ENCODE measurements around the gene CDHR3. TPM values are rescaled to one million over a fixed set of nuclear protein-coding genes. Genes with fewer than 3 reads are reported as not detected.

The CDHR3 gene
- polyA plus RNA-seq, 2 of the 4 experiments (the other 2 are of a cell fraction) = 4.0 to 4.5 TPM

DNA sequence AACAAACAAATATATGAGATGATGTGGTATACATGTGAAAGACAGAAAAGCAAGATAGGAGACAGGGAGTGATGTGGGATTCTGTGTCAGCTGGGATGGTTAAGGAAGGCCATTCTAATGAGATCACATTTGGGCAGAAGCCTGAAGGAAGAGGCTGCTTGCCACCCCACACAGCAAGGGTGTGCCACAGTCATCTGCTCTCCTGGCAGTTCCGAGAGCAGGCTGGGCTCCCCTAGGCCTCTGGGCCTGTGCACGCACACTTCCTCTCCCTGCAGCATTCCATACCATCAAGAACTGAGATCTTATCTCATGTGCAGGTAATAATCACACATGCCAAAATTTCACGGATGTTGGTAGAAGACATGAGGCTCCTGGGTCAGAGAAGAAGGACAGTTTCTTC, 105.9 kb downstream of the CDHR3 start:
- no peak overlapping the region for H3K4me3 ChIP-seq
- ChIA-PET POLR2A (no interaction called here), CTCF (no interaction called here)
- DNase-seq (ENCODE audit: low read depth in 1 of 2, low spot score in 1 of 2) (no peak), FAIRE-seq (no peak), ATAC-seq (no peak)
- no peak overlapping the region for H3K4me2 ChIP-seq
- TF ChIP-seq HEYL (CRISPR knock-in tag; IDR thresholded peaks at IDR 0.05) = no peak
- no peak for TF ChIP-seq CTCF (IDR thresholded peaks at IDR 0.05)
- 88% methylated on average over 3 of the region's 3 CpGs for WGBS (ENCODE audit: missing lambda C conversion rate)
- peaks cover 20% of the 10 kb centered on the region for H3K4me1 ChIP-seq
- no peaks in the 10 kb centered on the region for H3K9me3 ChIP-seq
- no peak overlapping the region for H3K27ac ChIP-seq

DNA sequence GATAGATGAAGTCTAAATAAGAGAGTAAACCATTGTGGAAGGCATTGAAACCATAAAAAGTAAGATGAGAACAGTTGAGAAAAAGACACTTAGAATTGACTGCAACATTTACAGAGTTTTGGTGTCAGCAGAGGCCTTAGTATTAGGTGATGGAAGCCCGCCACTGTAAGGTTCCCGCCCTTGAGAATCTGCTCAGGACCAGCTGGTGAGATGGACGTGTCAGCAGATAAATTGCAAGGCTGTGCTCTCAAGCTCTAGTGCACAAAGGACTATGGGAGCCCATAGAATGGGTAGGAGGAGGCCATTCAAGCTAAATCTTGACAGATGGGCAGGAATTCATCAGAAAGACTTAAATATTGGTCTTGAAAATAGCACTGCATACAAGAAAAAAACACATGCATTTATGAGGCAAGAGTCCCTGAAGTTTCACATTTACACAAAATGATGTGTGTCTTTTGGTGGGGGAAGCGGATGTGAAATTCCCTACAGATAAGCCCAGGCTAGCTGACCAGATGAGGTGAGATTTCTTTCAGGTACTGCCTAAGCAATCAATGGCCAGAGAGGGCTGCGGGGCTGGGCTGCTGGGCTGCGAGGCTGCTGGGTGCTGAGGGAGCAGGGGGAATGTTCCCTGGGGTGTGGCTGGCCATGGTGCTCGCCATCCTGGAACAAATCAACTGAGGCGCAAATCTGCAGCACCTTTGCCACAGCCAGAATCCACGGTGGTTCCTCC, 106.6 kb downstream of the CDHR3 start:
- ATAC-seq = no peak
- Histone ChIP-seq H3K4me2 (no peak overlapping the region), H3K9me3 (no peaks in the 10 kb centered on the region), H3K4me1 (peaks cover 16% of the 10 kb centered on the region), H3K4me3 (no peak overlapping the region), H3K27ac (no peak overlapping the region)
- WGBS (ENCODE audit: missing lambda C conversion rate) = 77% methylated on average over 9 of the region's 9 CpGs
- CTCF ChIA-PET = interaction anchor here (1.3 kb wide), 1 partner anchor 28 kb away, joined by 5 read pairs; no protein-coding TSS in a partner anchor
- no peak for DNase-seq (ENCODE audit: low read depth in 1 of 2, low spot score in 1 of 2)
- POLR2A ChIA-PET = no interaction called here
- TF ChIP-seq, protein P1, sequence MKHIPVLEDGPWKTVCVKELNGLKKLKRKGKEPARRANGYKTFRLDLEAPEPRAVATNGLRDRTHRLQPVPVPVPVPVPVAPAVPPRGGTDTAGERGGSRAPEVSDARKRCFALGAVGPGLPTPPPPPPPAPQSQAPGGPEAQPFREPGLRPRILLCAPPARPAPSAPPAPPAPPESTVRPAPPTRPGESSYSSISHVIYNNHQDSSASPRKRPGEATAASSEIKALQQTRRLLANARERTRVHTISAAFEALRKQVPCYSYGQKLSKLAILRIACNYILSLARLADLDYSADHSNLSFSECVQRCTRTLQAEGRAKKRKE (CRISPR knock-in tag; IDR thresholded peaks at IDR 0.05; ENCODE audit: low read depth) = no peak
- TF ChIP-seq, protein P2, sequence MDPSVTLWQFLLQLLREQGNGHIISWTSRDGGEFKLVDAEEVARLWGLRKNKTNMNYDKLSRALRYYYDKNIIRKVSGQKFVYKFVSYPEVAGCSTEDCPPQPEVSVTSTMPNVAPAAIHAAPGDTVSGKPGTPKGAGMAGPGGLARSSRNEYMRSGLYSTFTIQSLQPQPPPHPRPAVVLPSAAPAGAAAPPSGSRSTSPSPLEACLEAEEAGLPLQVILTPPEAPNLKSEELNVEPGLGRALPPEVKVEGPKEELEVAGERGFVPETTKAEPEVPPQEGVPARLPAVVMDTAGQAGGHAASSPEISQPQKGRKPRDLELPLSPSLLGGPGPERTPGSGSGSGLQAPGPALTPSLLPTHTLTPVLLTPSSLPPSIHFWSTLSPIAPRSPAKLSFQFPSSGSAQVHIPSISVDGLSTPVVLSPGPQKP (IDR thresholded peaks at IDR 0.05; ENCODE audit: low read depth, low read length) = no peak
- TF ChIP-seq EP300 (IDR thresholded peaks at IDR 0.05) (no peak), RARB (CRISPR knock-in tag; IDR thresholded peaks at IDR 0.05) (no peak), TP53 (CRISPR knock-in tag; IDR thresholded peaks at IDR 0.05) (no peak)
- no peak for FAIRE-seq

DNA sequence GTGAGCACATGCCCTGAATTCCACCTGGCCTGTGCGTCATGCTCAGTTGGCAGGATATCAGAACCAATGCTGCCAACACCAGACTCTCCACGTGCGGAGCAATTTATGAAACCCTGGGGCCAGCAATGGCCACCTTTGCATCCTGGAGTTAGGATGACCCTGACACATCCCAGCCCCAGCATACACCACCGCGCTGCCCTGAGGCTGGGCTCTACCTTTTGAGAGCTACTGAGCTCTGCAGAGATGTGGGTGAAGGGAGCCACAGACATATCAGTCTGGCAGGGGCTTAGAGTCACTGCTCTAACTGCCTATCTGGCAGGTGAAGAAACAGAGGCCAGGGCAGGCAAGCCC, 107.1 kb downstream of the CDHR3 start:
- no peak overlapping the region for H3K27ac ChIP-seq
- ChIA-PET CTCF (interaction anchor here (1.3 kb wide), 1 partner anchor 28 kb away, joined by 5 read pairs; no protein-coding TSS in a partner anchor), POLR2A (no interaction called here)
- WGBS (ENCODE audit: missing lambda C conversion rate) = 82% methylated on average over 5 of the region's 5 CpGs
- no peak overlapping the region for H3K4me2 ChIP-seq
- ATAC-seq (no peak), DNase-seq (ENCODE audit: low read depth in 1 of 2, low spot score in 1 of 2) (no peak), FAIRE-seq (no peak)
- peaks cover 11% of the 10 kb centered on the region for H3K4me1 ChIP-seq
- no peaks in the 10 kb centered on the region for H3K9me3 ChIP-seq
- H3K4me3 ChIP-seq = no peak overlapping the region
- TF ChIP-seq MAFK (IDR thresholded peaks at IDR 0.05; ENCODE audit: partially characterized antibody) (no peak), ZFP36 (IDR thresholded peaks at IDR 0.05; ENCODE audit: borderline replicate concordance, partially characterized antibody) (no peak), MYC (IDR thresholded peaks at IDR 0.05; ENCODE audit: borderline replicate concordance, low read length) (no peak), BCL3 (IDR thresholded peaks at IDR 0.05) (no peak), REST (IDR thresholded peaks at IDR 0.05) (no peak), HES2 (IDR thresholded peaks at IDR 0.05) (no peak), KDM5A (IDR thresholded peaks at IDR 0.05) (no peak), ZNF302 (CRISPR knock-in tag; IDR thresholded peaks at IDR 0.05) (no peak), PBX3 (IDR thresholded peaks at IDR 0.05) (no peak), SMC3 (IDR thresholded peaks at IDR 0.05) (no peak), RAD21 (conservative IDR thresholded peaks at IDR 0.05 in 1 of 2, IDR thresholded peaks at IDR 0.05 in 1 of 2) (no peak)
- TF ChIP-seq, protein P1 (CRISPR knock-in tag; IDR thresholded peaks at IDR 0.05; ENCODE audit: low read depth) = no peak
- TF ChIP-seq, protein P2 (IDR thresholded peaks at IDR 0.05; ENCODE audit: low read depth, low read length) = no peak
